Fibroblast of peridontal ligament (primary cell): ENCODE measurements around the gene LAMC1.
A peak's percentile ranks its signal among the peaks of the same experiment; 100 is the strongest.

Experiments
- DNase-seq: peaks from one replicate; pipeline ENCODE4 v3.0.0-alpha.2; 2010; ENCODE audit errors: extremely low read depth

Gene LAMC1

GRCh38 chr1:183105449-183105848, 82.2 kb downstream of the LAMC1 start:
- DNase-seq = peak; percentile 83

- DNase-seq = peak; percentile 75
These were observed 82.9 kb downstream of the LAMC1 start for GRCh38 chr1:183106166-183106565.

GRCh38 chr1:183106746-183107145, 83.5 kb downstream of the LAMC1 start:
- DNase-seq = peak; percentile 63

GRCh38 chr1:183110326-183110880, 87.2 kb downstream of the LAMC1 start:
- no peak for DNase-seq

GRCh38 chr1:183114441-183114840, 91.2 kb downstream of the LAMC1 start:
- DNase-seq = no peak

- DNase-seq = no peak
These were observed 93.2 kb downstream of the LAMC1 start for GRCh38 chr1:183116416-183116815.

- DNase-seq = no peak
These were observed 98.4 kb downstream of the LAMC1 start for GRCh38 chr1:183121609-183122008.

GRCh38 chr1:183124259-183124658, 101.0 kb downstream of the LAMC1 start:
- DNase-seq = no peak

- no peak for DNase-seq
These were observed 102.2 kb downstream of the LAMC1 start for GRCh38 chr1:183125279-183125999.

GRCh38 chr1:183126000-183126366, 102.8 kb downstream of the LAMC1 start:
- no peak for DNase-seq

GRCh38 chr1:183126528-183126927, 103.3 kb downstream of the LAMC1 start:
- DNase-seq = peak; percentile 92

- DNase-seq = peak; percentile 65
These were observed 106.9 kb downstream of the LAMC1 start for GRCh38 chr1:183129921-183130690.

GRCh38 chr1:183131166-183131565, 107.9 kb downstream of the LAMC1 start:
- DNase-seq = no peak

- DNase-seq = no peak
These were observed 112.1 kb downstream of the LAMC1 start for GRCh38 chr1:183135336-183135735.

- peak; percentile 43 for DNase-seq
These were observed 114.6 kb downstream of the LAMC1 start for GRCh38 chr1:183137782-183138181.

- DNase-seq = no peak
These were observed 115.1 kb downstream of the LAMC1 start for GRCh38 chr1:183138301-183138700.

GRCh38 chr1:183139281-183139942, 116.2 kb downstream of the LAMC1 start:
- peak; percentile 42 for DNase-seq

GRCh38 chr1:183140633-183141032, 117.4 kb downstream of the LAMC1 start:
- DNase-seq = no peak

GRCh38 chr1:183142171-183142570, 119.0 kb downstream of the LAMC1 start:
- no peak for DNase-seq

GRCh38 chr1:183143576-183144315, 120.5 kb downstream of the LAMC1 start:
- no peak for DNase-seq

GRCh38 chr1:183144752-183145151, 121.5 kb downstream of the LAMC1 start:
- no peak for DNase-seq

GRCh38 chr1:183147735-183148134, 124.5 kb downstream of the LAMC1 start:
- no peak for DNase-seq
